Measurements from ENCODE around the gene SLC45A2.

- TF ChIP-seq CTCF (IDR thresholded peaks at IDR 0.05) (no peak), POLR2AphosphoS5 (IDR thresholded peaks at IDR 0.05) (no peak), POLR2A (IDR thresholded peaks at IDR 0.05) (no peak)
Measured at GRCh38 chr5:33975852-33976251, 8.6 kb downstream of the SLC45A2 start.
